ENCODE results near the gene LCE6A.

The LCE6A gene

DNA sequence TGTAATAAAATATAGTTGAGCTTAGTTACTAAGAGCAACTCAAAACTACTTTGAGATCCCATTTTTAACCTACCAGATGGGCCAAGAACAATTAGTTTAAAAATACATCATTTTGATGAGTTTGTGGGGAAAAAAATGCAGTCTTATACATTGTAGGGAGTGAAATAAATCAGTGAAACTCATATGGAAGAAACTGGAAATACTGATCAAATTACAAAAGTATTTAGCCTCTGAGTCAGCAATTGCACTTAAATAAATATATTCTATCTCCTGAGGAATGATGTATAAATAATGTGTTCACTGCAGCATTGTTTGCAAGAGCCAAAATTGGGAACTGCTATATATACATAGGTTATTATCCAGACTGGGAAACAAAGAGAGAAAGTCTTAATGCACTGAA is 30.8 kb downstream of the LCE6A start:
- no peak for DNase-seq (ENCODE audit: low read depth in 2 of 2, low spot score in 1 of 2)

DNA sequence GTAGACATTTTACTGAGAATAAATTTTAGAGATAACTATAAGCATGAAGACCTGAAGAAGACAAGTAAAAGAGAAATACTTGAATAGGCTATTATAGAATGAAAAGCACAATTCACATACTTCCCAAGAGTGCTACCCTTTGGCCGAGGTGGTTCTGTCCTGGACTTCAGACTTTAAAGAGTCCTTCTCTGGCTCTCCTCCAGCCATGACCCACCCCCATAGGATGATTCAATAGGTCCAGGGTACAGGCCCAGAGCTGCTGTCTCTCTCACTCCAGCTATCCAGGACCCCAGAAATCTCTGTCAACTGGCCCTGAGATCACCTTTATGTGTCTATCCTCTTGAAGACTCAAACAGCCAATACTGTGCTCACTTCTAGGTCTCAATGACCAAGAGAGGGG is 34.2 kb downstream of the LCE6A start:
- no peak for DNase-seq (ENCODE audit: low read depth in 2 of 2, low spot score in 1 of 2)

DNA sequence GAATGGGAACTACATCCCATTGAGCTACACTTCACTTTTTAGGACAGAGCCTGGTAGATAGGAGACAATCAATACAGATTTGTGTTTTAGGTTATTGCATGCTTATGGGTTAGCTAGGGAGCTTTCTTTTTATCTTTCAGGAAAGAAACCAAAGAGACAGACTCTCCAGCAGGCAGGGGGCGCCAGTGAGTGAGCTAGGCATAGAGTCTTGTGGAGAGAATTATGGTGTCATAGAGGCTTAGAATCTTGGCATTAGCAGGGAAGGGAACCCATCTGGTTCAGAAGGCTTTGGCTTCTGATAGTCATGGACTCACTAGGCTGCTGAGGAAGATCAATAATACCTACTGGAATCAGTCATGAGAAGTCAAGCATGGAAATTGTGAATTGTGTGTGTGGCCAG is 35.4 kb downstream of the LCE6A start, which contains the start of gene SMCP:
Gene SMCP, plus strand, starts transcription at position 281 of the 400 bp plus-strand sequence. CDS start 6,101 bp downstream, outside the sequence.
- no peak for DNase-seq (ENCODE audit: low read depth in 2 of 2, low spot score in 1 of 2)

DNA sequence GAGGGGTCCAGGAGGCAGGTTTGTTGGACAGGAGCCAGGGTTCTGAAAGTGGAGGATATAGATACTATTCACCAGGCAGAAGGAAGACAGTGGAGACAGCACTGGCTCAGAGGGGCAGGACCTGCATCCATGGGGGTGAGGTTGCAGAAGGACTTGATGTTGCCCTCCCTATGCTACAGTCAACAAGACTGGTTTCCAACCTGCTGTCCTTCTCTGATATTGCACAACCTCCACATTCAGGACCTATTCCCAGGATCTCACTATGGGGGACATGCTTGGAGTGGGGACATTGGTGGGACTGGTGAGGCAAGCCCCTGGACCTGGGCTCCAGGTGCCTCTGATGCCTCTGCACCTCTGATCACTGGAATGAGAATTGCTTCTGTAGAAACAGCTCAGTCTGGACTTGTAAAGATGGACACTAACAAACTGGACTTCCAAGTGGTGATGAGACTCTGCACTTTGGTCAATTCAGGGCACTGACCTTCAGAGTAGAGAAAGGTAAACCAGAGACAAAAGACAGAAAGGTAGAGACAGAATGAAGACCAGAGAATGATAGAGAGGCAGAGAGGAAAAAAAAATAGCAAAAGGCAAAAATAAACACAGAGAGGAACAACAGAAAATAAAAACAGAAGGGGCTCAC is 37.0 kb downstream of the LCE6A start:
- no peak for DNase-seq (ENCODE audit: low read depth in 2 of 2, low spot score in 1 of 2)

DNA sequence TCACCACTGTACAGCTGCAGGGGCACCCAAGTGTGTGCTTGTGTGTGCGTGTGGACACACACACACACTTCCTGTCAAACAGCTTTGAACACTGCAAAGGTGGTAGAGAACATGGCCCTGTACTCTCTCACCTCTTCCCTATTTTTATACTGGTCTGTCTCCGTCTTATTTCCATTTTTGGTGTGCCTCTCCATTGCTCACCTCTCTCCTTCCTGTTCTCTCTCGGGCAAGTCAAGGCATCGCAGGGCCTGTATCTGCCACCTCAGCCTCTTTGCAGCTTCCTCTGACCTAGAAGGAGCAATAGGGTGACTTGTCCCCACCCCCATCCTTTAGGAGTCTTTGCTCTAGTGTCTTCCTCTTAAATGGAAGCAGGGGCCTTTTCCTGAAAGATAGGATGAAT is 37.7 kb downstream of the LCE6A start:
- DNase-seq (ENCODE audit: low read depth in 2 of 2, low spot score in 1 of 2): no peak

DNA sequence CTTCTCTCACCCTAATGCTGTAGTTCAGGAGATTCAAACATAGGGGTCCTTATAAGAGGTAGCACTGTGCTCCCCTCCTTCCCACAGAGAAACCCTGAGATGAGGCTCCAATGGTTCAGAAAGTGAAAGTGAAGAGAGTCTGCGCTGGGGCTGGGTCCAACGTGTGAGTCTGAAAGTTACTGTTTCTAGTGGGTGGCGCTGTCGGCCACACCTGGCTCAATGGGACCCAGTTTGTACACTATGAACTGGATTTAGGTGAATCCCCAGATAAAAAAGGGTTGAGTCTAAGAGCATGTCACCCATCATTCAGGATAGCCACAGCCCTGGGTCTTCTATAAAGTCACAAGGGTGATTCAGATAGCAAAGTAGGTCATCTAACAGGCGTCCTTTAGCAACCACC is 38.3 kb downstream of the LCE6A start:
- no peak for DNase-seq (ENCODE audit: low read depth in 2 of 2, low spot score in 1 of 2)

DNA sequence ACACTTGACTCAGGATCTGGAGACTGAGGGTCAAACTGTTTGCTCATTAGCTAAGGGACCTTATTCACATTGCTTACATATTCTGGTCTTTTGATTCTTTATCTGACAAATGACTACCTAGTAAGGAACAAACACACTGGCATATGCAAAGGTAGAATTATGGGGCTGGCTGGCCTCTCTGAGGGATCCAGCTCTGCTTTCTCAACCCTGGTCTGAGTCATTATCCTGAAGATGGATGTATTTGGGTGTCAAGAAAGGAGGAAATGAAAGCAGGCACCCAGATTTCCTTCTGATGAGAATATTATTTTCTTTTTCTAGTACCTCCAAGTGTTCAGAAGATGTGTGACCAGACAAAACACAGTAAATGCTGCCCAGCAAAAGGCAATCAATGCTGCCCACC is 41.4 kb downstream of the LCE6A start:
- no peak for DNase-seq (ENCODE audit: low read depth in 2 of 2, low spot score in 1 of 2)

DNA sequence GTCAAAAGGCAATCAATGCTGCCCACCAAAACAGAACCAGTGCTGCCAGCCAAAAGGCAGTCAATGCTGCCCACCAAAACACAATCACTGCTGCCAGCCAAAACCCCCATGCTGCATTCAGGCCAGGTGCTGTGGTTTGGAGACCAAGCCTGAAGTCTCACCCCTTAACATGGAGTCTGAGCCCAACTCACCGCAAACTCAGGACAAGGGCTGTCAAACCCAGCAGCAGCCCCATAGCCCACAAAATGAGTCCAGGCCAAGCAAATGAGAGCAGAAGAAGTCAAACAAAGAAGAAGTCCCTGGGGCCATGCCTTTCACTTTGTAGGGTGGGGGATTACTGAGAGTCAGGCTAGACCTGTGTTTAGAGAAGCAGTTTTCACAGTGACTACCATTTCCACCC is 41.9 kb downstream of the LCE6A start:
- DNase-seq (ENCODE audit: low read depth in 2 of 2, low spot score in 1 of 2): no peak

DNA sequence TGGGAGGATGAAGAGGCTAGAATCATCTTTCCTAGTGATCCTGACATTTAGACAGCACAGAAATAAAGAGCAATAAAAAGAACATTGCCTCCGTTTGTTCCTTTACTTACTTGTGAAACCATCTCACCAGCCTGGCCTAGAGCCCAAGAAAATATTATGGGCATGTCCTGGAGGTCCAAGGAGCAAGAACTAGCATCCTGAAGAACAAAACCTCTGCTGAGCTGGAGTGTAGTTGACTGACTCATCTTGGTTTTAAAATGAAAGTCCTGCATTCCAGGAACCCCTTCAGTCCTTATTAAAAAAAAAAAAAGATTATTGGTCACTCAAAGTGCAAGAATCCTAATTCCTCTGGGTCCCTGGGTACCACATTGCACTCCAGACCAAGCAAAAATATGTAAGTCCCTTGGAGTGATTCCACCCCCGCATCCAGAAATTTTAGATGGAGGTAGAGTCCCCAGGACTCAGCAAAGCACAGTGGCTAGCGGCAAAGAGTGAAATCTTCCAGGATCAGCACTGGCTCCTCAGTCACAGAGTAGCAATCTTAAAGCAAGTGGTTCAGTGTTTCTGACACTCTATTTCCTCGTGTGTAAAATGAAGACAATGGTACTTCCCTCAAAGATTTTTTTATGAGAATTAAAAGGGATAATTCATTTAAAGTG is 42.4 kb downstream of the LCE6A start:
- no peak for DNase-seq (ENCODE audit: low read depth in 2 of 2, low spot score in 1 of 2)

DNA sequence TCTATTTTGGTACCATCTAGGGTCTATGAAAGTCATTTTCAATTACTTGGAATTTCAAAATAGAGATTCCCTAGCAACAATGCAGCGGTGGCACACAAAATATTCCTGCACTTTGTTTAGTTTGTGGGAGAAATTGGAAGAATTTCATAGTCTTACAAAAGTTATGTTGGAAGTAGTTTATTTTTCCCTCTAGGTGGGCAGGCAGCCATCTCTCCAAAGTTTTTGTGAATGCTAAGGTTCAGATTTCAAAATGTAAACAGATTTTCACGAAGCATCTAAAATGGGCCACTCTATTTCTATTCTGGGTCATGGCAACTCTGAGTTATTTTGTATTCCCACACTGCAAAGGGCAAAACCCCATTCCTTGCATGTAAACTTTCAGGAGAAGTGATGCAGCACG is 43.4 kb downstream of the LCE6A start:
- no peak for DNase-seq (ENCODE audit: low read depth in 2 of 2, low spot score in 1 of 2)

DNA sequence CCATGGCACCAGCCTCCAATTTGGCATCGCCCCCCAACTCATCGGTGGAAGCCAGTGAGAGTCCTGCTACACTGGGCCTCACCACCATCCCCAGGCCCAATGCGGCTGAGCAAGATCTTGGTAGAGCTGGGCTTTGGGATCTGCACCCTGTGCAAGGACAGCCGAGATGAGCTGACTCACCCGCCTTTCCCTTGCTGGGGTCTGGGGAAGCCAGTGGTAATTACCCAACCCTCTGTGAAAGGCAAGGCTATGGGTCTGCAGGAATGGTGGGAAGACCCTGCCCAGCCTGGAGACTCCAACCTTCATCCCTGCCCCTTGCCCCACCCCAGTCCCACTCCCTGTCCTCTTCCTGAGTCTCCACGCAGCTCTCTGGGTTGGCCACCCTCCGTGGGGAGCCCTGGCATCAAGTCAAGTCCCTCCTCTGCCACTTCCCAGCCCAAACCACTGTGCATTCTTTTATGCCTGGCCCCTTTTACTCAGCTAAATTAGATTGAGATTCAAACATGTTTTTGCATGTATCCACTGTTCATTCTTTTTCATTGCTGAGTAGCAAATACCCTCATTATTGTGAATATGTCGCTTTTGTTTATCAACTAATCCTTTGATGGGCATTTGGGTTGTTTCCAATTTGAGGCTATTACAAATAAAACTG is 44.2 kb downstream of the LCE6A start:
- DNase-seq (ENCODE audit: low read depth in 2 of 2, low spot score in 1 of 2): no peak

DNA sequence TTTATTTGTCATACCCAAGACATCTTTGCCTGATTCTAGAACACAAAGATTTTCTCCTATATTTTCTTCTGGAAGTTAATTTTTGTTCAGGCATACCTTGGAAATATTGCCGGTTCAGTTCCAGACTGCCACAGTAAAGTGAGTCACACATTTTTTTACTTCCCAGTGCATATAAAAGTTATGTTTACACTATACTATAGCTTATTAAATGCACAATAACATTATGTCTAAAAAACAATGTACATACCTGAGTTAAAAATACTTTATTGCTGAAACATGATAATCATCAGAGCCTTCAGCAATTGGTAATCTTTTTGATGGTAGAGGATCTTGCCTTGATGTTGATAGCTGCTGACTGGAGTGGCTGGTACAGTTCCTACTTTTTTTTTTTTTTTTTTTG is 45.5 kb downstream of the LCE6A start:
- no peak for DNase-seq (ENCODE audit: low read depth in 2 of 2, low spot score in 1 of 2)
